ENCODE results near the gene IDE.

GRCh38 chr10:92523639-92524038 is 50.3 kb downstream of the IDE start:
- TF ChIP-seq ZNF274 (IDR thresholded peaks at IDR 0.05; ENCODE audit: low read depth, low read length) = no peak
- TF ChIP-seq YY1 (IDR thresholded peaks at IDR 0.05; ENCODE audit: insufficient read depth, insufficient read length) = no peak

Data from NT2/D1 (cell line).